GM12801 (cell line): ENCODE results near the gene NSMCE1.

Experiments
- TF ChIP-seq, protein P1 (sequence below): IDR thresholded peaks from one replicate; pipeline ENCODE4 v1.5.1; 2011; ENCODE audit warnings: control low read depth; ENCODE audit not compliant: insufficient read length; ENCODE audit errors: extremely low read depth

Gene NSMCE1

DNA sequence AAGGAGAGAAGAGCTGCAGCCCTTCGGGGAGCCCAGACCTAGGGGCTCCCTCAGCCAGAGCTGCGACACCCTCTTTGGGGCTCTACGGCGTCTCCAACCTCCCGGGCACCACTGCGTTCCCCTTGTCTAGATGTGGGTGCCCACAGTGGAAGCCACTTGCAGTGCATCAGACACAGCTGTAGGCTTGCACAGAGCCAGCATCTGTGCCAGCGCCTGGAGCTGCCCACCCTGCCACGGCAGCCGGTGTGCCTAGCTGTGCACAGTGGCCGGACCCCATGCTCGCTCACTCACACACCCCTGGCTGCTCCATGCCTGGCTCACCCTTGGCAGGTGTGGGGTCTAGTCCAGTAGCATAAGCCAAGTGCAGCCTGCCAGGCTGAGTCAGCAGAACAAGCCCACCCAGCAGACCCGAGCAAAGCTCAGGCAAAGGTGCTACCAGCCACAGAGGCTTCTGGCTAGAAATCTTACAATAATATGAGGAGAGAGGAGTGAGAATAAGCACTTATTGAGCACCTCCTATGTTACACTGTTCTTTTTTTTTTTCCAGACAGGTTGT is 78.2 kb downstream of the NSMCE1 start:
- TF ChIP-seq, protein P1, sequence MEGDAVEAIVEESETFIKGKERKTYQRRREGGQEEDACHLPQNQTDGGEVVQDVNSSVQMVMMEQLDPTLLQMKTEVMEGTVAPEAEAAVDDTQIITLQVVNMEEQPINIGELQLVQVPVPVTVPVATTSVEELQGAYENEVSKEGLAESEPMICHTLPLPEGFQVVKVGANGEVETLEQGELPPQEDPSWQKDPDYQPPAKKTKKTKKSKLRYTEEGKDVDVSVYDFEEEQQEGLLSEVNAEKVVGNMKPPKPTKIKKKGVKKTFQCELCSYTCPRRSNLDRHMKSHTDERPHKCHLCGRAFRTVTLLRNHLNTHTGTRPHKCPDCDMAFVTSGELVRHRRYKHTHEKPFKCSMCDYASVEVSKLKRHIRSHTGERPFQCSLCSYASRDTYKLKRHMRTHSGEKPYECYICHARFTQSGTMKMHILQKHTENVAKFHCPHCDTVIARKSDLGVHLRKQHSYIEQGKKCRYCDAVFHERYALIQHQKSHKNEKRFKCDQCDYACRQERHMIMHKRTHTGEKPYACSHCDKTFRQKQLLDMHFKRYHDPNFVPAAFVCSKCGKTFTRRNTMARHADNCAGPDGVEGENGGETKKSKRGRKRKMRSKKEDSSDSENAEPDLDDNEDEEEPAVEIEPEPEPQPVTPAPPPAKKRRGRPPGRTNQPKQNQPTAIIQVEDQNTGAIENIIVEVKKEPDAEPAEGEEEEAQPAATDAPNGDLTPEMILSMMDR: no peak

DNA sequence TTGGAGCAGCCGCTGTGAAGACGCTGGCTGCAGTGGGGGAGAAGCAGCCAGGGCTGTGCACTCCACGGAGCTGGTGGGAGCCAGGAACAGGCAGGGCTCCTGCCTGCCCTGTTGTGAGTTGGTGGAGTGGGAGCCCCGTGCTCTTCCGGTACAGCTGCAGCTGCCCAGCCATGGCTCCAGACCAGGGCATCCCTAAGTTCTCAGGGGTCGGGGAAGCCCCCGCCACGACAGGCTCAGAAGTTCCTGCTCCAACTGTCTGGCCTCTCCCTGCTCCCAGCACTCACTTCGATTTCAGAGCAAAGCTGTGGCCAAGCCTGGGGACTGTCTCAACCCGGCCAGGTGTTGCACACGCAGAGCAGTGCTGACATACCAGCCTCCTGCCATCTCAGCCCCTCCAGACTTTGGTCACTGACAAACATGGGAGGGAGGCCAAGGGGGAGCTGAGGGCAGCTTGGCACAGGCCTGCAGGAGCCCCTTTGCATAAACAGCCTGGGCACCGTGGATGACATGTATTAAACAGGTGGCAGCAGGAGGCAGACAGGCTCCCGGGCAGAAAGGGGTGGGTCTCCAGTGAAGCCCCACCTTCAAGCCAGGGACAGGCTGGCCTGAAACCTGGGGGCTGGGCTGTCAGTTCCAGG is 79.1 kb downstream of the NSMCE1 start:
- TF ChIP-seq, protein P1: no peak

DNA sequence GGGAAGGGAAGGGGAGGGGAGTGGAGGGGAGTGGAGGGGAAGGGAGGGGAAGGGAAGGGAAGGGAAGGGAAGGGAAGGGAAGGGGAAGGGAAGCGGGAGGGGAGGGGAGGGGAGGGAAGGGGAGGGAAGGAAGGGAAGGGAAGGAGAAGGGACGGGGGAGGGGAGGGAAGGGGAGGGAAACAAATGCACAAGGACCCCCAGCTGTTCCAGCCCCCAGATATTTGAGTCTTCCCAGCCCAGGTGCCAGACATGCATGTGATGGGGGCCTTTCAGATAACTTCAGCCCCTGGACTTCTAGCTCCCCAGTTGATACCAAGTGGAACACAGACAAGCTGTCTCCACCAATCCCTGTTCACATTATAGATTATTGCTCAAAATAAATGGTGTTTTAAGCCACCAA is 79.9 kb downstream of the NSMCE1 start:
- TF ChIP-seq, protein P1: no peak

DNA sequence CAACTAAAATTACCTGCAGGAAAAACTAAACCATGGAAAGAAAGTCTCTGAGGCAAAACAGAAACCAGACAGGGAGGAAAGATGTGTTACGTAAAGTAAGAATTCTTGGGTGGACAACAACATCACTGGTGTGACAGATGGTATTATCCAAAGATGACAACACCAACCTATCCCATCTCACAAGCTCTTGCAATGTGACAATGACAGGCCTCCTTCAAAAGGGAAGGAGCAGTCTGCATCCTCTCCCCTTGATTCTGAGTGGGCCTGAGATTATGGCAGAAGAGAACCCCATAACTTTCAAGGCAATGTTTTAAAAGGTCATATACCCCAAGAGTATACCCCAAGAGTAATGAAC is 82.8 kb downstream of the NSMCE1 start:
- TF ChIP-seq, protein P1: no peak

DNA sequence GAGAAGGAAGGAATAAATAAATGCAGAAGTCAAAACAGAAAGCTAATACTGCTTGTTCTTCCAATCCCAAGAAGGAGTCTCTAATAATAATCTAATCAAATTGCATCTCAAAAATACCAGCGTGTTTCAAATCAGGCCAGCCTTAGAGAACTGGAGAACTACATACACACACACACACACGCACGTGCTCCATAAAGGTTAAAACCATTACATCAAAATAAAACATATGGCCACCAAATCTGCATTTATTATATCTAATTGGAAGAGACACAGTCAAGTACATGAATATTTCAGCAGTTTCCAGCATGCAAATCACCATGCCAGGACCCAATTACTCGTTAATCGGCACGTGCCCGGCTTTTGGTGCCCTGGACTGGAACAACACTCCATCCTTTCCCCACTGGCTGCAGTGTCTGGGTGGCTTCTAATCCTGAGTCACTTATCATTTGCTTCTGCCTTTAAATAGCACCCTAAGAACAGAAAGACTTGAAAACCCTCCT is 85.6 kb downstream of the NSMCE1 start:
- TF ChIP-seq, protein P1: no peak

DNA sequence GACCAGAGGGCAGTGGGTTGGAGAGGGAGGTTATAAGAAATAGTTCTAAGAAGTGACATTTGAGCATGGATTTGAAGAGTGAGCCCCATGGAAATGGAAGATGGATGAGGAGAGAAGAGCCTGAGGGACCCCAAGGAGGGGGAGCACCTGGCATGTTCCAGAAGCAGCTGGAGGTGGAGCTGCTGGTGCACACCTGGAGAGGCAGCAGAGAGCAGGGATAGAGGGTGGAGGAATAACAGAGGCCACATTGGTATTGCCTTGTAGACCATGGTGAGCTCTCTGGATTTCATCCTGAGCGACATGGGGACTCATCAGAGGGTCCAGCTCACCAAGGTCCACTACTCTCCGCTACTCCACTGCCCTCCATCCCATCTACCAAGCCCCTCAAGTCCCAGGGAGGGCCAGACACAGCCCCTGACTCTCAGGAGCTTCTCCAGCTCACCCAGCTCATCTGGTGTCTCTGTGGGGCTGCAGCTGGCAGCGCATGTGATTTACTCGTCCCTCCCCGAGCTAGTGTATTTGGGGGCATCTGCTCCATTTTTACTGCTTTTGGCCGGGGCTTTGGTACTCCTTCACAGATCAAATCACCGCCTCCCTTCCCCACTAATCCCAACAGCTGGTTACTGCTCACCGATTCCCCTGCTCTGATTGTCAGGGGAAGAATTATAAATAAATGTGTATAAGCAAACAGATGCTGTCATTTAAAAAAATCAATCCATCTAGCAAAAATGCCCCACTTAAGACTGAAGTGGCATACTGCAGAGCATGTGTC is 87.4 kb downstream of the NSMCE1 start:
- TF ChIP-seq, protein P1: no peak

DNA sequence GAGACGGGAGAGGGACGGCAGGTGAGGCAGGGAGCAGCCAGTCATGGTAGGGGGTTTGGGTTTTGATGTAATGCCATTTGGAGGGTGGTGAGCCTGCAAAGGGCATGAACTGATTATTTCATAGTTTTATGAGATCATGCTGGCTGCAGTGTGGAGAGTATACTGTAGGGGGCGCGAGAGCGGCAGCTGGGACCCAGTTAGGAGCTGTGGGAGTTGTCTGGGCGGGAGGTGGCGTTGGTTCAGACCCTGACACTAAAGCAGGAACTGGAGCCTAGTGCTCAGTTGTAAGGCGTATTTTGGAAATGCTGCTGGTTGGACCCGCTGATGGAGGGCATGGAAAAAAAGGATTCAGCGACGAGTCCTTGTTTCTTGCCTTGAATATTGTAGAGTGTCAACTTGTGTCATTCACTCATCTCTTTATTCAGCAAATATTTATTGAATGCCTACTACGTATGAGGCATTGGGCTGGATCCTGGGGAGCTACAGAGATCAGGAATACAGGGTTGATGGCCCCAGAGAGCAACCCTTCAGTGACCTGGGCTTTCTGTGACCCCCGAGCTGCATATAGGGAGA is 89.0 kb downstream of the NSMCE1 start:
- TF ChIP-seq, protein P1: peak; percentile 80
